ENCODE data around the gene CD209.
"Not testable (repeated sequence)": the region's sequence is repeated elsewhere in the genome, so short reads cannot be mapped to it uniquely, and the experiment has no call there.

CD209 gene, protein sequence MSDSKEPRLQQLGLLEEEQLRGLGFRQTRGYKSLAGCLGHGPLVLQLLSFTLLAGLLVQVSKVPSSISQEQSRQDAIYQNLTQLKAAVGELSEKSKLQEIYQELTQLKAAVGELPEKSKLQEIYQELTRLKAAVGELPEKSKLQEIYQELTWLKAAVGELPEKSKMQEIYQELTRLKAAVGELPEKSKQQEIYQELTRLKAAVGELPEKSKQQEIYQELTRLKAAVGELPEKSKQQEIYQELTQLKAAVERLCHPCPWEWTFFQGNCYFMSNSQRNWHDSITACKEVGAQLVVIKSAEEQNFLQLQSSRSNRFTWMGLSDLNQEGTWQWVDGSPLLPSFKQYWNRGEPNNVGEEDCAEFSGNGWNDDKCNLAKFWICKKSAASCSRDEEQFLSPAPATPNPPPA

DNA sequence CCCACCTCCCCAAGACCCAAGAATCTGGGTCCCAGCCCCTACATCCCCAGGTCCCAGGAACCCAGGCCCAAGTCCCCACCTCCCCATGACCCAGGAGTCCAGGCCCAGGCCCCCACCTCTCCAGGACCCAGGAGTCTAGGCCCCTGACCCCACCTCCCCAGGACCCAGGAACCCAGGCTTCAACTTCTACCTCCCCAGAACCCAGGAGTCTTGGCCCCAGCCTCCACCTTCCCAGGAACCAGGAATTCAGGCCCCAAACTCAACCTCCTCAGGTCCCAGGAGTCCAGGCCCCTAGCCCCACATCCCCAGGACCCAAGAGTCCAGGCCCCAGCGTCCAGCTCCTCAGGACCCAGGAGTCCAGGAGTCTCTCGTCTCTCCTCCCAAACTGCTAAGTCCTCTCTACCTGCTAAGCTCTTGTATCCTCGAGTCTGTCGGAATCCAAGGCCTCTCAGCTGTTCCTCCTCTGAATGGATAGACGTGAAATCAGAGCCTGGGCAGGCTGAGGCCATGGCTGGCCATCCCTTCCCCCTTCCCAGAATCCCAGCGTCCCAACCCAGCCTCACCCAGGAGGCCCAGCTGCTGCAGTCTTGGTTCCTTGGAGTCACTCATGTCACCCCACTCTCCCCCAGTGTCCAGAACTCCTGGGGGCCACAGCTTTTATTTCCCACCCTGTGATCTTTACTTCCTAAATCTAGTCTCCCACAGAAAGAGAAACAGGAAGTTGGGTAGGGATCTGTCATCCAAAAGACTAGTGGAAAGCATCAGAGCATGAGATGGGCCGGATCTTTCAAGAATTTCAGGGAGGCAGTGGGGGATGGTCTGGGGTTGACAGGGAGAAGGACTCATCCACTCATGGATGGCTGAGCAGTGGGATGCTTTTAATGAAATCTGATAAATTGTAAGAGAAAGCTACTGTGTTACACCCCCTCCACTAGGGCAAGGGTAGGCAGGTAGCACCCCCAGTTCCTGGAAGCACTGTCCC lies at the start of gene CD209:
Gene CD209 (minus strand): TSS at position 632 of the 982 bp plus-strand sequence. CDS start 23 bp downstream, at position 609.
- TF ChIP-seq, protein P1, sequence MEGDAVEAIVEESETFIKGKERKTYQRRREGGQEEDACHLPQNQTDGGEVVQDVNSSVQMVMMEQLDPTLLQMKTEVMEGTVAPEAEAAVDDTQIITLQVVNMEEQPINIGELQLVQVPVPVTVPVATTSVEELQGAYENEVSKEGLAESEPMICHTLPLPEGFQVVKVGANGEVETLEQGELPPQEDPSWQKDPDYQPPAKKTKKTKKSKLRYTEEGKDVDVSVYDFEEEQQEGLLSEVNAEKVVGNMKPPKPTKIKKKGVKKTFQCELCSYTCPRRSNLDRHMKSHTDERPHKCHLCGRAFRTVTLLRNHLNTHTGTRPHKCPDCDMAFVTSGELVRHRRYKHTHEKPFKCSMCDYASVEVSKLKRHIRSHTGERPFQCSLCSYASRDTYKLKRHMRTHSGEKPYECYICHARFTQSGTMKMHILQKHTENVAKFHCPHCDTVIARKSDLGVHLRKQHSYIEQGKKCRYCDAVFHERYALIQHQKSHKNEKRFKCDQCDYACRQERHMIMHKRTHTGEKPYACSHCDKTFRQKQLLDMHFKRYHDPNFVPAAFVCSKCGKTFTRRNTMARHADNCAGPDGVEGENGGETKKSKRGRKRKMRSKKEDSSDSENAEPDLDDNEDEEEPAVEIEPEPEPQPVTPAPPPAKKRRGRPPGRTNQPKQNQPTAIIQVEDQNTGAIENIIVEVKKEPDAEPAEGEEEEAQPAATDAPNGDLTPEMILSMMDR (IDR thresholded peaks at IDR 0.05): no peak
- no peak for DNase-seq
- Histone ChIP-seq H3K4me1 (no peaks in the 10 kb centered on the region), H3K27ac (no peak within 1 kb of the TSS), H3K4me3 (no peak within 1 kb of the TSS), H3K36me3 (no peaks in the 10 kb centered on the region), H3K27me3 (peaks cover 0 to 20% of the 10 kb centered on the region in 2 donors), H3K9me3 (no peaks in the 10 kb centered on the region)
- intact Hi-C loops (cut with DNase I; ENCODE audit: low total_unique reads): no loop called here

GRCh38 chr19:7795555-7796161 lies 48.3 kb upstream of the CD209 start:
- H3K9me3 ChIP-seq: peaks cover 0 to 4% (median 0%) of the 10 kb centered on the region in 3 donors
- peaks cover 0 to 36% of the 10 kb centered on the region in 2 donors for H3K27me3 ChIP-seq
- no peaks in the 10 kb centered on the region for H3K36me3 ChIP-seq
- TF ChIP-seq, protein P1 (IDR thresholded peaks at IDR 0.05): no peak
- peaks cover 0 to 6% (median 2%) of the 10 kb centered on the region in 4 donors for H3K4me1 ChIP-seq
- H3K4me3 ChIP-seq: no peak overlapping the region
- no peak overlapping the region for H3K27ac ChIP-seq
- intact Hi-C loops (cut with DNase I; ENCODE audit: low total_unique reads): loop anchor here (10.0 kb wide), 2 partner anchors 151 to 221 kb away; no protein-coding TSS in a partner anchor
- DNase-seq: no peak

- H3K4me3 ChIP-seq: no peak overlapping the region
- TF ChIP-seq, protein P1 (IDR thresholded peaks at IDR 0.05): no peak
- DNase-seq: no peak
- H3K4me1 ChIP-seq: peaks cover 0 to 10% (median 4%) of the 10 kb centered on the region in 4 donors
- H3K27me3 ChIP-seq: peaks cover 0 to 42% of the 10 kb centered on the region in 2 donors
- H3K36me3 ChIP-seq: no peaks in the 10 kb centered on the region
- H3K9me3 ChIP-seq: no peaks in the 10 kb centered on the region
- no peak overlapping the region for H3K27ac ChIP-seq
- intact Hi-C loops (cut with DNase I; ENCODE audit: low total_unique reads): loop anchor here (10.0 kb wide), 2 partner anchors 149 to 219 kb away; no protein-coding TSS in a partner anchor
These were observed 46.2 kb upstream of the CD209 start for GRCh38 chr19:7793493-7793892.

DNA sequence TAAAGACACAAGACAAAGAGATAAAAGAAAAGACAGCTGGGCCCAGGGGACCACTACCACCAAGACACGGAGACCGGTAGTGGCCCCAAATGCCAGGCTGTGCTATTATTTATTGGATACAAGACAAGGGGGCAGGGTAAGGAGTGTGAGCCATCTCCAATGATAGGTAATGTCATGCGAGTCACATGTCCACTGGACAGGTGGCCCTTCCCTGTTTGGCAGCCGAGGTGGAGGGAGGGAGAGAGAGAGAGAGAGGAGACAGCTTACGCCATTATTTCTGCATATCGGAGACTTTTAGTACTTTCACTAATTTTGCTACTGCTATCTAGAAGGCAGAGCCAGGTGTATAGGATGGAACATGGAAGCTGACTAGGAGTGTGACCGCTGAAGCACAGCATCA lies 45.4 kb upstream of the CD209 start:
- H3K27me3 ChIP-seq: peaks cover 0 to 44% of the 10 kb centered on the region in 2 donors
- intact Hi-C loops (cut with DNase I; ENCODE audit: low total_unique reads): loop anchor here (10.0 kb wide), 2 partner anchors 148 to 218 kb away; no protein-coding TSS in a partner anchor

GRCh38 chr19:7792281-7792680 lies 44.9 kb upstream of the CD209 start:
- Histone ChIP-seq H3K36me3 (no peaks in the 10 kb centered on the region), H3K4me1 (peaks cover 0 to 10% (median 4%) of the 10 kb centered on the region in 4 donors), H3K9me3 (no peaks in the 10 kb centered on the region), H3K27ac (no peak overlapping the region), H3K4me3 (no peak overlapping the region), H3K27me3 (peaks cover 0 to 44% of the 10 kb centered on the region in 2 donors)
- TF ChIP-seq, protein P1 (IDR thresholded peaks at IDR 0.05): no peak
- intact Hi-C loops (cut with DNase I; ENCODE audit: low total_unique reads): loop anchor here (10.0 kb wide), 2 partner anchors 147 to 217 kb away; no protein-coding TSS in a partner anchor
- no peak for DNase-seq

More for the DNA sequence above, 45.4 kb upstream of the CD209 start:
- DNase-seq, H3K9me3 ChIP-seq, H3K4me1 ChIP-seq, H3K36me3 ChIP-seq, H3K27ac ChIP-seq, H3K4me3 ChIP-seq: not testable (repeated sequence)
